Urinary bladder (tissue), 4 donors: ENCODE results near the gene PLXNA1. TPM values are rescaled to one million over a fixed set of nuclear protein-coding genes. Genes with fewer than 3 reads are reported as not detected.

Source experiments
- DNase-seq: peaks from one replicate; pipeline ENCODE4 v3.0.0-alpha.2; 2015; ENCODE audit errors: extremely low spot score
- H3K27ac ChIP-seq: one replicate; pipeline ENCODE4 v1.5.1; 2013; ENCODE audit warnings: low read depth, mild to moderate bottlenecking, moderate library complexity
- H3K36me3 ChIP-seq: one replicate; pipeline ENCODE4 v1.6.1; 2013; ENCODE audit warnings: mild to moderate bottlenecking, moderate library complexity; ENCODE audit not compliant: insufficient read depth
- H3K4me1 ChIP-seq: one replicate; pipeline ENCODE4 v1.6.1; 2013; ENCODE audit warnings: mild to moderate bottlenecking, moderate library complexity; ENCODE audit not compliant: insufficient read depth
- H3K4me3 ChIP-seq: one replicate; pipeline ENCODE4 v1.5.1; 2013; ENCODE audit warnings: low read depth, low read length
- WGBS: extraction: QIAGEN DNeasy Blood & Tissue Kit; methylation state at CpG from one replicate; pipeline ENCODE4 v1.1.7; 2013; 5-methylcytosine and 5-hydroxymethylcytosine counted together
- polyA plus RNA-seq: library from polyadenylated mRNA; stranded (reverse); fragments of 200-250 nt; gene quantifications from one replicate; pipeline ENCODE4 v1.2.3, GENCODE V29; 2013
- total RNA-seq: library from RNA; depleted of rRNA; stranded (reverse); fragments of >200 nt; gene quantifications from one replicate; pipeline ENCODE4 v1.2.3, GENCODE V29; 2014
- donor health status: healthy with polysubstance abuse.
- donor health status: healthy.

PLXNA1 gene
- total and polyA plus RNA-seq, 2 donors = 15.9 to 25.8 TPM

DNA sequence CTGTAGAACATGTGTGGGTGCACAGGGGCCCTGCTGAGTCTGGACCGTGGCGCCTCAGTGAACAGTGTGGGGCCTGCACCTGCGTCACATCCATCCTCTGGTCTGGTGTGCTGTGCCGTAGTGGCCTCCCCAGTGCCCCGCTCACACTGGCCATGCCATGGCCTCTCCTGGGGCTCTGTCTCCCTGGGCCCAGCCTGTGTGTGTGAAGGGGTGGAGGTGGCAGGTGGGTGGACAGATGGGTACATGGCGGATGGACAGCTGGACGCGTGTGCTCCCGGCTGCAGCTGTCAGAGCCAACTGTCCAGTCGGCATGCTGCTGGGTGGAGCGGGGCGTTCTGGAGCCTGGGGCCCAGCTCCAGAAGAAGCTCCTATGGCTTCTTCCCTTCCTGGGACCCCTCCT is 17.8 kb downstream of the PLXNA1 start:
- DNase-seq = no peak
- 84% methylated on average over 12 of the region's 12 CpGs for WGBS
- Histone ChIP-seq H3K27ac (no peak overlapping the region), H3K4me3 (no peak overlapping the region), H3K4me1 (no peaks in the 10 kb centered on the region), H3K36me3 (no peaks in the 10 kb centered on the region)

GRCh38 chr3:127001486-127002194 is 18.7 kb downstream of the PLXNA1 start:
- no peak for DNase-seq
- WGBS = 66% methylated on average over 23 of the region's 23 CpGs
- no peaks in the 10 kb centered on the region for H3K4me1 ChIP-seq
- H3K4me3 ChIP-seq = no peak overlapping the region
- no peaks in the 10 kb centered on the region for H3K36me3 ChIP-seq
- no peak overlapping the region for H3K27ac ChIP-seq

DNA sequence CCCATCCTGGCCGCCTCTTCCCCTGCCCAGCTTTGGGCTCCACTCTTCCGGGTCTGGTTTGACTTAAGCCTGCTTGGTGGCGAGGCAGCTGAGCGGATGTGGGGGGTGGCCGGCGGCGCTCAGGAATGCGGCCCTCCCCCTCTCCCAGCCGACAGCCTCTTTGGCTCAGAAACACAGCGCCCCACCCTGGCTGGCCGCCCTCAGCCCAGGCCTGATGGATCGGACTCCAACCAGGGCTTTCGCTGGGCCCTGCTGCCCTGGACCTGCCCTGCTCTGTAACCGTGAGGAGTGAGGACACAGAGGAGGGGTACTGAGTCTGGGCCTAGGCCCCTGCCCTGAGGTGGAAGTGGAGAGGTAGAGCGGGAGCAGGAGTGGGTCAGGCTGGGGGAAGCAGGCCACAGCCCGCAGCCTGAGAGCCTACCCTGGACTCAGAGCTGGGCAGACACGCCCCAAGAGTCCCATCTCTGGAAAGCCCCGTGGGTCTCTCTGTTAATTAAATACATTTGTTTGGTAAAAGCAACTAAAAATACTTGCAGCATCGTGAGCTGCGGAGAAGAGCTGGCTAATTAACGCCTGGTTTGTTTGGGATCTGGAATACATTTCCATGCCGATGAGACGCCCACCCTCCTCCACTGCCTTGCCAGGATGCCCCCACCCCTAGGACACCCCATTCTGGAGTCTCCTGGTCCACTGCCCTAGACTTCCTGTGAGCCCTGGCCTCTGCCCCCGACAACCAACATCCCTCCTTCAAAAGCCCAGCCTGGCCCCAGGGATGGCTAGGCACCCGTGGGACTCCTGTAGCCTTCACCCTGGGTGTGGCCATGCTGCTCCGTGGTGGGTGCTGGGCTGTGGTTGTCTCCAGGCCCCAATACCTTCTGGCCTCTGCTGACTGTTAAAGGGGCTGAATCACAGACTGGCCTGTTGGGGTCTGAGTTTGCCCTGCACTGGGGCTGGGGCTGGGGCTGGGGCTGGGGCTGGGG is 19.6 kb downstream of the PLXNA1 start:
- H3K4me1 ChIP-seq = no peaks in the 10 kb centered on the region
- H3K4me3 ChIP-seq = no peak overlapping the region
- WGBS = 27% methylated on average over 26 of the region's 26 CpGs
- no peaks in the 10 kb centered on the region for H3K36me3 ChIP-seq
- no peak overlapping the region for H3K27ac ChIP-seq
- DNase-seq = peak; percentile 46

DNA sequence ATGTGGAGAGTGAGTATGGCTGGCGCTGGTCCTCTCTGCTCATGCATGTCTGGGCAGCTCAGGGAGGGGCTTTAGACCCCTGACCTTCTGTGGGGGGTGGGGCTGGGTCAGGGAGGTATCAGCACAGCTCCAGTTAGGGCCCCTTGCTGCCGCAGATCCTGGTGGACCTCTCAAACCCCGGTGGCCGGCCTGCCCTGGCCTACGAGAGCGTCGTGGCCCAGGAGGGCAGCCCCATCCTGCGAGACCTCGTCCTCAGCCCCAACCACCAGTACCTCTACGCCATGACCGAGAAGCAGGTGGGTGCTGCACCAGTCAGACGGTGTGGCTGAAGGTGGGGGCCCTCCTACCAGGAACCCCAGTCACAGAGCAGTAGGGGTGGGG is 20.2 kb downstream of the PLXNA1 start:
- H3K4me3 ChIP-seq = no peak overlapping the region

DNA sequence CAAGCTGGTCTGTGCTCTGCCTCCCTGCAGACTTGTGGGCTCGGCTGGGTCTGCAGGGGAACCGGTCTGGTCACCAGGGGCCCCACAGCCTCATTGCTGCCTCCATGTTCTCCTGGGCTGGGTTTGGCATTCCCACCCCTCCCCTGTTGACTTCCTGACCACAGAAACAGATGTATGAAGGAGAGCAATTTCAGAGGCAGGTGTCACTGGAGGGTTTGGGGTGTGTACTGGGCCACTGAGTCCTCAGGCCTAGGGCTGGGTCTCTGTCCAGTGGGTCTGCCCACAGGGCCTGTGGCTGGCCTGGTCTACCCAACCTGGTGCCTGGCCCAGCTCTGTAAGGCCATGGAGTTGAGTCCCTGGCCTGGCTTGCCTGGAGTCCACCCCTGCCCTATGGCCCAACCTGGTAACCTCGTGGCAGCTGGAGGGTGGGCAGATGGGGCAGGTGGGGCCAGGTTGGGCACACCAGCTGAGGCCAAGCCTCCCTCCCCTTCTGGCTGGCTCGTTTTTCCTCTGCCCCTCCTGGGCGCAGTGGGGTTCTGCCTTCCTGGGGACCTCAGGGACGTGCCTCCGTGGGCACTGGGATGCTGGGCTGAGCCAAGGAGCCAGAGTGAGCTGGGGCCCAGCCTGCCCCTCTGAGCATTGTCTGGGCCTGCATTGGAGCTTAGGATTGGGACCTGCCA is 20.8 kb downstream of the PLXNA1 start:
- Histone ChIP-seq H3K27ac (no peak overlapping the region), H3K36me3 (no peaks in the 10 kb centered on the region), H3K4me3 (no peak overlapping the region), H3K4me1 (no peaks in the 10 kb centered on the region)
- 91% methylated on average over 7 of the region's 7 CpGs for WGBS
- DNase-seq = no peak

More for the DNA sequence above, 20.2 kb downstream of the PLXNA1 start:
- Histone ChIP-seq H3K36me3 (no peaks in the 10 kb centered on the region), H3K4me1 (no peaks in the 10 kb centered on the region), H3K27ac (no peak overlapping the region)
- DNase-seq = no peak
- WGBS = 91% methylated on average over 12 of the region's 12 CpGs

GRCh38 chr3:127004641-127005397 is 21.9 kb downstream of the PLXNA1 start:
- H3K36me3 ChIP-seq = no peaks in the 10 kb centered on the region
- no peak for DNase-seq
- WGBS = 95% methylated on average over 32 of the region's 32 CpGs
- H3K4me3 ChIP-seq = no peak overlapping the region
- H3K4me1 ChIP-seq = no peaks in the 10 kb centered on the region
- H3K27ac ChIP-seq = no peak overlapping the region

GRCh38 chr3:127005864-127006500 is 23.1 kb downstream of the PLXNA1 start:
- Histone ChIP-seq H3K4me1 (no peaks in the 10 kb centered on the region), H3K27ac (no peak overlapping the region), H3K4me3 (no peak overlapping the region), H3K36me3 (no peaks in the 10 kb centered on the region)
- DNase-seq = no peak
- WGBS = 92% methylated on average over 17 of the region's 17 CpGs

GRCh38 chr3:127006781-127007436 is 24.0 kb downstream of the PLXNA1 start:
- Histone ChIP-seq H3K4me3 (no peak overlapping the region), H3K4me1 (no peaks in the 10 kb centered on the region), H3K36me3 (no peaks in the 10 kb centered on the region), H3K27ac (no peak overlapping the region)
- DNase-seq = no peak
- WGBS = 87% methylated on average over 8 of the region's 8 CpGs

DNA sequence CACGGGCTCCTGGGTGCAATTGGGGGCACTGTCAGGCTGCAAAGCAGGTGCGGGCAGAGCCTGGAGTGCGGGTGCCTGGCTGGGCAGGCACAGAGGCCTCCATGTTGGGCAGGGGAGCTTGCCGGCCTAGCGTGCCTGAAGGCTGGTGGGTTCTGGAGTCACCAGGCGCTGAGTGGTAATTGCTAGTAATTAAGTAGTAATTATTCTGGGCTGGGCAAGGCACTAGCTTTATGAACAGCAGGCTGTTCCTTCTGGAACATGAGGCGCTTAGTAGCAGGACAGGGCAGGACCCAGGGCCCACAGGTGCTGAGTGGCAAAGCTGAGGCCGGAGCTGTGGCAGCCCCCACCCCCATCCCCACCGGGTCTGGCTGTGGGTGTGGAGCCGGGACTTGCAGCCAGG is 25.3 kb downstream of the PLXNA1 start:
- Histone ChIP-seq H3K36me3 (no peaks in the 10 kb centered on the region), H3K4me1 (no peaks in the 10 kb centered on the region)
- WGBS = 81% methylated on average over 10 of the region's 10 CpGs

GRCh38 chr3:127009531-127009930 is 26.6 kb downstream of the PLXNA1 start:
- no peaks in the 10 kb centered on the region for H3K4me1 ChIP-seq
- 77% methylated on average over 10 of the region's 10 CpGs for WGBS
- no peaks in the 10 kb centered on the region for H3K36me3 ChIP-seq
- no peak overlapping the region for H3K4me3 ChIP-seq
- no peak overlapping the region for H3K27ac ChIP-seq
- DNase-seq = no peak

More for the DNA sequence above, 25.3 kb downstream of the PLXNA1 start:
- H3K4me3 ChIP-seq = no peak overlapping the region
- no peak overlapping the region for H3K27ac ChIP-seq
- DNase-seq = no peak

DNA sequence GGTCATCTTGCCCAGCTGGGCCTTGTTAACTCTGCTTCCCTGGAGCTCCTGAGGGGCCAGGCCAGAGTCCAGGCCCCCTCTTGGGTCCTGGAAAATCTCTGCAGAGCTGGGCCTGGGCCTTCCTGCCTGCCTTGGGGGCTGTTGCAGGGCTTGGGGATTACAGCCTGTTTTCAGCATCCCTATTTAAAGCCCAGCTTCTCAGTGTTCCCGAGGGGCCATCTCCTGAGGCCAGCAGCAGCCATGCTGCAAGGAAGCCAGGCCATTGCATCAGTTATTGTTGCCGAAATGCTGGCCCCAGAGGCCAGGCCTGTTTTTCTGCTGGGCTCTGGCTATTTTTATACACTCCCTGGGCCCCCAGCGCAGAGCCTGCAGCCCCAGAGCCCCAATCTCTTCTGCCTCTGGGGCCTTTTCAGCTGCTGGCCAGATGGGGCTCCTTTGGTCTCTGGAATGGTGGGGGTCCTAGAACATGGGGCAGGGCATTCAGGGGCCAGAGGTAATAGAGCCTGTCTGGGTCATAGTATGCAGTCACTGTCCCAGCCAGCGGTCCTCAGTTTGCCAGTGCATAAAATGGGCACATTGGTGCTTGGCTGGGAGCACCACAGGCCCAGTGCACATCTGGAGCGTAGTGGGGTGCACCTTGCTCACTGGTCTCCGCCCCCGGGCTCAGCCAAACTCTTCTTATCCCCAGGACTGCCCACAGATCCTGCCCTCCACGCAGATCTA is 28.5 kb downstream of the PLXNA1 start:
- 87% methylated on average over 8 of the region's 8 CpGs for WGBS
- Histone ChIP-seq H3K4me1 (no peaks in the 10 kb centered on the region), H3K36me3 (no peaks in the 10 kb centered on the region)

DNA sequence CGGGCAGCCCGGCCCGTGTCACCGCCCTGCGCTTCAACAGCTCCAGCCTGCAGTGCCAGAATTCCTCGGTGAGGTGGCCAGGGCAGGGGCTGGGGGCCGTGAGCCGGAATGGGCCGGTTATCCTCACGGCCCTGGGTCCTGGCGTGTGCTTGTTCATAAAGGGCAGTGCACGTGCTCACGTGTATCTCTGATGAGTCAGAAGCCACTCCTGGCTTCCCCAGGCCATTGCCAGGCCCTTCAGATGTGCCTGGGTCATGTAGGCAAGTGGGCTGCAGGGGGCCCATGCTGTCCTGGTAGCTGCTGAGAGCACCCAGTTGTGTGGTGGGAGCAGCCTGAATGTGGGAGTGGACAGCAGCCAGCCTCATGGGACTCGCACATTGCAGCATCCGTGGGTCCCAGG is 29.2 kb downstream of the PLXNA1 start:
- H3K4me3 ChIP-seq = no peak overlapping the region
- no peaks in the 10 kb centered on the region for H3K36me3 ChIP-seq
- H3K4me1 ChIP-seq = no peaks in the 10 kb centered on the region
- 94% methylated on average over 15 of the region's 15 CpGs for WGBS
- no peak overlapping the region for H3K27ac ChIP-seq
- no peak for DNase-seq

More for the DNA sequence above, 28.5 kb downstream of the PLXNA1 start:
- DNase-seq = no peak
- Histone ChIP-seq H3K4me3 (no peak overlapping the region), H3K27ac (no peak overlapping the region)
